Karpas-422 (cell line): ENCODE results near the gene WNT9B. TPM values are rescaled to one million over a fixed set of nuclear protein-coding genes. Genes with fewer than 3 reads are reported as not detected.

Experiments used
- DNase-seq: peaks from one replicate; pipeline ENCODE4 v3.0.0-alpha.2; 2015
- H2AFZ ChIP-seq: fragments of 200-600 bp; sonication (generic); 2 replicates; pipeline ENCODE4 v1.6.1; 2014; ENCODE audit warnings: antibody characterized with exemption, low read length, mixed read lengths
- H3K27ac ChIP-seq: fragments of 200-600 bp; sonication (generic); 2 replicates; pipeline ENCODE4 v1.5.1; 2014; ENCODE audit warnings: mild to moderate bottlenecking, low read length, moderate library complexity
- H3K27me3 ChIP-seq: fragments of 200-600 bp; sonication (generic); 2 replicates; pipeline ENCODE4 v1.6.1; 2014; ENCODE audit warnings: low read length, mixed read lengths
- H3K36me3 ChIP-seq: fragments of 200-600 bp; sonication (generic); 2 replicates; pipeline ENCODE4 v1.6.1; 2014; ENCODE audit warnings: low read length, mixed read lengths; ENCODE audit not compliant: insufficient read depth
- H3K4me1 ChIP-seq: fragments of 200-600 bp; sonication (generic); 2 replicates; pipeline ENCODE4 v1.6.1; 2014; ENCODE audit warnings: mild to moderate bottlenecking, low read length, mixed read lengths
- H3K4me2 ChIP-seq: fragments of 200-600 bp; sonication (generic); 2 replicates; pipeline ENCODE4 v1.6.1; 2014; ENCODE audit warnings: low read length, low read depth, mild to moderate bottlenecking; ENCODE audit not compliant: poor library complexity, severe bottlenecking
- H3K4me3 ChIP-seq: fragments of 200-600 bp; sonication (generic); 2 replicates; pipeline ENCODE4 v1.5.1; 2014; ENCODE audit warnings: mild to moderate bottlenecking, antibody characterized with exemption, low read length, mixed read lengths
- H3K79me2 ChIP-seq: fragments of 200-600 bp; sonication (generic); 2 replicates; pipeline ENCODE4 v1.6.1; 2014; ENCODE audit warnings: mild to moderate bottlenecking, low read length, mixed read lengths
- H3K9ac ChIP-seq: fragments of 200-600 bp; sonication (generic); 2 replicates; pipeline ENCODE4 v1.6.0; 2014; ENCODE audit warnings: low read length
- H3K9me2 ChIP-seq: fragments of 200-600 bp; sonication (generic), shearing (Covaris generic); replicated peaks from 2 replicates; pipeline ENCODE4 v1.6.0; 2014; ENCODE audit warnings: mild to moderate bottlenecking, low read length, moderate library complexity; ENCODE audit not compliant: insufficient read depth
- H3K9me3 ChIP-seq: fragments of 300-700, 200-600 bp; sonication (generic); 2 replicates; pipeline ENCODE4 v1.6.1; 2014; ENCODE audit warnings: low read length, mixed read lengths
- H4K20me1 ChIP-seq: fragments of 200-600 bp; sonication (generic); 2 replicates; pipeline ENCODE4 v1.6.1; 2014; ENCODE audit warnings: mild to moderate bottlenecking, antibody characterized with exemption, low read length, low read depth; ENCODE audit not compliant: insufficient read depth
- total RNA-seq: library from RNA; depleted of rRNA; stranded (reverse); fragments of >200 nt; shearing (Covaris generic); gene quantifications from 2 replicates; pipeline ENCODE4 v1.2.3, GENCODE V29; 2014; ENCODE audit warnings: low replicate concordance

The WNT9B gene
- total RNA-seq, 1 experiment from 2014 or later: not detected

DNA sequence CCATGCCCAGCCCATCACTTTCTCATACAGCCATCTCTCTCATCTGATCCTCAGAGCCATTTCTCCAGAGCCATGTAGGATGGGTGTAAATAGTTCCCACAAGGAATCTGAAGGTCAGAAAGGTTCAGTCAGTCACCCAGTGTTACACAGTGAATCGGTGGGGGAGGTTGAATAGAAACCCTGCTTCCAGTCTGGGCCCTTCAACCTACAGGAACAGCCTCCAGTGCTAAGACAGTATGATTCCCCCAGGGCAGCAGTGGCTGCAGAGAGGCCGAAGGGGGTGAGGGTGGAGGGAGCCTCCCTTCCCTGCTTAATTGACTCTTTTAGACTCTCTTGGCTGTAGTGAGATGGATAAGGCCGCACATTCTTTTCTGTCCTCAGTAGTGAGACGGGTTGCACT, 3.6 kb downstream of the WNT9B start:
- no peaks in the 10 kb centered on the region for H4K20me1 ChIP-seq
- no peaks in the 10 kb centered on the region for H3K27me3 ChIP-seq

DNA sequence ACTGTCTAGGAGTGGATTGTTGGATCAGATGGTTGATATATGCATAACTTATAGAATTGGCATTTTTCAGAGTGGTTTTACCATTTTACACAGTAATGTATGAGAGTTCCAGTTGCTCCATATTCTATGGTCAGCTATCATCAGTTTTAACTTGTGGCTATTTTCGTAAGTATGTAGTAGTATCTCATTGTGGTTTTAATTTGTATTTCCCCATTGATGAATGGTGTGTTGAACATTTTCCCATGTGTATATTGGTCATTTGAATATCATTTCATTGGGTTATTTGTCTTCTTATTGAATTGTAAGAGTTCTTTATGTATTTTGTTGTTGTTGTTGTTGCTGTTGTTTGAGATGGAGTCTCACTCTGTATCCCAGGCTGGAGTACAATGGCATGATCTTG, 6.2 kb downstream of the WNT9B start:
- H2AFZ ChIP-seq: no peak overlapping the region
- H3K9me3 ChIP-seq: no peaks in the 10 kb centered on the region
- no peaks in the 10 kb centered on the region for H3K4me1 ChIP-seq
- no peak overlapping the region for H3K27ac ChIP-seq
- H3K36me3 ChIP-seq: no peaks in the 10 kb centered on the region
- H3K4me3 ChIP-seq: no peak overlapping the region
- H4K20me1 ChIP-seq: no peaks in the 10 kb centered on the region
- no peak overlapping the region for H3K9ac ChIP-seq
- no peaks in the 10 kb centered on the region for H3K79me2 ChIP-seq
- H3K9me2 ChIP-seq: no peaks in the 10 kb centered on the region
- no peak overlapping the region for H3K4me2 ChIP-seq
- DNase-seq: no peak
- no peaks in the 10 kb centered on the region for H3K27me3 ChIP-seq

More for the DNA sequence above, 3.6 kb downstream of the WNT9B start:
- H3K9me2 ChIP-seq: no peaks in the 10 kb centered on the region
- DNase-seq: no peak
- no peaks in the 10 kb centered on the region for H3K79me2 ChIP-seq
- H3K27ac ChIP-seq: no peak overlapping the region
- H3K36me3 ChIP-seq: no peaks in the 10 kb centered on the region
- no peak overlapping the region for H2AFZ ChIP-seq
- no peak overlapping the region for H3K4me3 ChIP-seq
- no peak overlapping the region for H3K4me2 ChIP-seq
- no peak overlapping the region for H3K9ac ChIP-seq
- H3K9me3 ChIP-seq: no peaks in the 10 kb centered on the region
- no peaks in the 10 kb centered on the region for H3K4me1 ChIP-seq

DNA sequence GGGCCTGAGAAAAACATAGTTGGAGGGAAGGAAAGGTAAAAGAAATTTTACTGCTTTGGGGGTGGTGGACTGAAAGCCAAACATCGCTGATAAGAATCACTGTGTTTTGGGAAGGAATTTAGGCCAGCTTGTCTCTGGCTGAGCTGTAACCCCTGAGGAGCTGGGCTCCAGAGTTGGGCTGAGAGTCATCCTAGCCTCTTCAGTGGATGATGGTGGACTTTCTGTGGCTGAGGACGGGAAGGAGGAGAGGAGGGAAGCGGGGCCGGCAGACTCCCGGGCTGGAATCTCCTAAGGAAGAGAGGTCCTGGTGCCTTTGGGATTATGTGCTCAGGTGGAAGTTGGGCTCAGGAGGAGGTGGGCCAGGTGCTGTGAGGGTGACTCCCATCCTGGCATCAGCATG, 8.6 kb downstream of the WNT9B start:
- H3K79me2 ChIP-seq: no peaks in the 10 kb centered on the region
- H3K9ac ChIP-seq: no peak overlapping the region
- no peak overlapping the region for H2AFZ ChIP-seq
- H3K4me1 ChIP-seq: peaks cover 6% of the 10 kb centered on the region
- no peaks in the 10 kb centered on the region for H3K9me3 ChIP-seq
- DNase-seq: no peak
- no peak overlapping the region for H3K27ac ChIP-seq
- no peaks in the 10 kb centered on the region for H4K20me1 ChIP-seq
- no peaks in the 10 kb centered on the region for H3K9me2 ChIP-seq
- no peaks in the 10 kb centered on the region for H3K27me3 ChIP-seq
- no peak overlapping the region for H3K4me3 ChIP-seq
- H3K36me3 ChIP-seq: no peaks in the 10 kb centered on the region
- no peak overlapping the region for H3K4me2 ChIP-seq

DNA sequence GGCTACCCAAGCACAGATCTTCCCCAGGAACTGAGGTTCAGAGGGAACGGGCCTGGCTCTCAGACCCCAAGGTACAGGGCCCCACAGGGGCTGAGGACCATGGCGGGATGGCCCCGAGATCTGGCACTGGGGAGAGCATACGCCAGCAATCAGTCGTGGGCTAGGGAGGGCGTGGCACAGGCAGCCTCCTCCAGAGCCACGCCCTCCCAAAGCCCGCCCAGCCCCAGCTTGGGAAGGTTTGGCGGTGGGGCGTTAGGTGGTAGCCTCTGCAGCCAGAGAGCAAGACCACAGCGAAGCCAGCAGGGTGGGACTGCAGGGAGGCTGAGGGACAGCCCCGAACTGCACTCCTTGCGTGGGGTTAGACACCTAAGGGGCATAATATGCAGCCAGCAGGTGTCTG, 11.6 kb downstream of the WNT9B start:
- no peak overlapping the region for H3K4me2 ChIP-seq
- H3K9me2 ChIP-seq: no peaks in the 10 kb centered on the region
- H3K36me3 ChIP-seq: no peaks in the 10 kb centered on the region
- no peaks in the 10 kb centered on the region for H3K27me3 ChIP-seq
- no peaks in the 10 kb centered on the region for H3K9me3 ChIP-seq
- no peak overlapping the region for H3K9ac ChIP-seq
- no peak overlapping the region for H3K4me3 ChIP-seq
- no peak overlapping the region for H3K27ac ChIP-seq
- peaks cover 10% of the 10 kb centered on the region for H3K4me1 ChIP-seq
- DNase-seq: peak; percentile 44
- H3K79me2 ChIP-seq: no peaks in the 10 kb centered on the region
- H4K20me1 ChIP-seq: no peaks in the 10 kb centered on the region
- H2AFZ ChIP-seq: no peak overlapping the region

DNA sequence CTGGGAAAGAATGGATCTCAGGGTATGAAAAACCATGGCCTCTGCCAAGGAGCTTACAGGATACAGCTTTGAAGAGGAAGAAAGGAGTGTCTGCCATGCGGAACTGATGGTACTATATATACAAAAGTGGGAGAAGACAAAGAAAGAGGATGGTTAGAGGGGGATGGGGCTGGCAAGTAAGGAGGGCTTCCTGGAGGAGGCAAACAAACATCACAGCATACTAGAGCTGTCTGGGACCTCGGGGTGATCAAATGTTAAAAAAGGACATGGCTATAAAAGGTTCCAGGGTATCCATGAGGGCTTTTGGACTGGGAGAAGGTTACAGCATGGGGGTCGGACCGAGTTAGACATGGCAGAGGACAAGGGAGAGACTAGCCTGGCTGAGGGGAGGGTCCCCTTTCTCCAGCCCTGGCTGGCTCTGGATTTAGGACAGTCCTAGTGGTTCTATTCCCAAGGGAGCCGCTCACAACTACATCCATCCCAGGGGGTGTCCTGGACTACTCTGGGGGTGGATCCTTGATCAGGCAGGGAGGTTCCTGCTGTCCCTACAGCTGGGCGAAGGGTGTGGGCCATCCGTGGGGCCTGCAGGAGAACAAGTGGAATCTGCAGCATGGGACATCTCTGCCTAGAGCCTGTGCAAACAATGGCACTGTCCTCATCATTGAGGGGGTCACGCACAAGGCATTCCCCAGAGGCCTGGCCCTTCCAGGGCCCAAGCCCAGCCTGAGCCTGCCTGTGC, 12.2 kb downstream of the WNT9B start:
- H3K79me2 ChIP-seq: no peaks in the 10 kb centered on the region
- no peak overlapping the region for H2AFZ ChIP-seq
- H3K9me3 ChIP-seq: no peaks in the 10 kb centered on the region
- peaks cover 10% of the 10 kb centered on the region for H3K4me1 ChIP-seq
- H4K20me1 ChIP-seq: no peaks in the 10 kb centered on the region
- DNase-seq: no peak
- no peaks in the 10 kb centered on the region for H3K9me2 ChIP-seq
- H3K4me2 ChIP-seq: no peak overlapping the region
- no peaks in the 10 kb centered on the region for H3K27me3 ChIP-seq
- no peak overlapping the region for H3K4me3 ChIP-seq
- H3K27ac ChIP-seq: no peak overlapping the region
- H3K9ac ChIP-seq: no peak overlapping the region
- no peaks in the 10 kb centered on the region for H3K36me3 ChIP-seq

DNA sequence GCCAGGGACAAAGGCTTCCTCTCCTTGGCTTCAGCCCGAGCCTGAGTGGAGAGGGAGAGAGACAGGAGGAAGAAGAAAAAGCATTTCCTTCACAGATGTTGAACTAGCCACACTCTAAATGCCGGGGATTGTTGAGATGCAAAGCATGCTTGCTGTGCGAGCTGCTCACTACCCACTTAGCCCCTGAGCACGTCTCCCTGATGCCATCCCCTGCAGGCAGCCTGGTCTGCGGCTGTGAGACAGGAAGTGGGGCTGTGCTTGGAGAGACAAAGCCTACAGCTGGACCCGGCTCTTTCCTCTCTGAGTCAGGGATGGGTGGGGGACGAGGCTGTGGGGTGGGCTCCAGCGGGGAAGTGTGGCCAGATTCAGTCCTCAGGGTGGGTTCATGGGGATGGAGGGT, 13.7 kb downstream of the WNT9B start:
- H3K9me2 ChIP-seq: no peaks in the 10 kb centered on the region

DNA sequence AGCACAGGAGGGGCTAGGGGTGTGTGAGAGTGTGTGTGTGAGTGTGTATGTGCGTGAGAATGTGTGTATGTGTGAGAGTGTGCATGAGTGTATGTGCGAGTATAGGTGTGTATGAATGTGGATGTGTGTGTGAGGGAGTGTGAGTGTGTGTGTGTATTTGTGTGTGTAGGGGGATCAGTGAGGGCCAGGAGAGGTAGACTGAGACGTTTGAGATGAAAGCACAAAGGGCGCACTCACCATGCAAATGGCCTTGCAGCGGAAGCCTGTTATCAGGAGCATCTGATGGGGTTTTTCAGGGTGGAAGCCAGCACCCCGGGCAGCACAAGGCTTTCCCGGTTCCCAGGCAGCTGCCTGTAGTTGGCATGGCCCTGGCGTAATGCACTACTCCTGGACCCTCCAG, 14.9 kb downstream of the WNT9B start:
- Histone ChIP-seq H3K4me3 (no peak overlapping the region), H3K27ac (no peak overlapping the region), H3K9me3 (no peaks in the 10 kb centered on the region), H3K9me2 (no peaks in the 10 kb centered on the region), H3K9ac (no peak overlapping the region), H3K4me1 (peaks cover 10% of the 10 kb centered on the region), H3K79me2 (no peaks in the 10 kb centered on the region), H3K4me2 (no peak overlapping the region), H4K20me1 (no peaks in the 10 kb centered on the region), H3K27me3 (no peaks in the 10 kb centered on the region), H2AFZ (no peak overlapping the region), H3K36me3 (no peaks in the 10 kb centered on the region)
- DNase-seq: no peak

More for the DNA sequence above, 13.7 kb downstream of the WNT9B start:
- Histone ChIP-seq H3K4me3 (no peak overlapping the region), H3K9ac (0 out of 2 replicates have a peak overlapping the region, but pooled peaks have one; percentile 11), H3K4me2 (peak overlapping the region; percentile 3), H3K27ac (no peak overlapping the region), H3K9me3 (no peaks in the 10 kb centered on the region), H3K4me1 (peaks cover 10% of the 10 kb centered on the region), H3K79me2 (no peaks in the 10 kb centered on the region), H4K20me1 (no peaks in the 10 kb centered on the region), H2AFZ (no peak overlapping the region), H3K27me3 (no peaks in the 10 kb centered on the region), H3K36me3 (no peaks in the 10 kb centered on the region)
- peak; percentile 65 for DNase-seq

DNA sequence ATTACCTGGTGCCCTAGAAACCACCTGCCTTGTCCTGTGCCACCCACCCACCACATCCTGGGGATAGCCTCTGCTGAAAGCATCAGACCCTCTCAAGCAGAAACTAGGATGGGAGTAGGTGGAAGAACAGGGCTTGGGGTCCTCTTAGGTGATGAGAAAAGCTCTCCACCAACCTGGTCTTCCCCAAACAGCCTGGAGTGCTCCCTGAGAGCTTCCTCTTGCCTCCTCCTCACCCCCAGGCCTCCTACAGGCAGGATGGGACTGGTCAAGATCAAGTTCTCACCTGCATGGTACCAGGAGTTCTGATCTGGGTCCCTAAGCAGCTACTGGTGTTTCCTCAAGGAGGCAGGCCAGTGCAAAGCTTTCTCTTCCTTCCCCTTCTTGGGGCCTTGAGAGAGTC, 15.4 kb downstream of the WNT9B start:
- no peak overlapping the region for H3K4me2 ChIP-seq
- H2AFZ ChIP-seq: no peak overlapping the region
- H3K27me3 ChIP-seq: no peaks in the 10 kb centered on the region
- peaks cover 10% of the 10 kb centered on the region for H3K4me1 ChIP-seq
- no peak overlapping the region for H3K4me3 ChIP-seq
- H3K27ac ChIP-seq: no peak overlapping the region
- no peaks in the 10 kb centered on the region for H3K9me3 ChIP-seq
- no peaks in the 10 kb centered on the region for H3K36me3 ChIP-seq
- no peaks in the 10 kb centered on the region for H4K20me1 ChIP-seq
- H3K79me2 ChIP-seq: no peaks in the 10 kb centered on the region
- no peak for DNase-seq
- H3K9me2 ChIP-seq: no peaks in the 10 kb centered on the region
- H3K9ac ChIP-seq: no peak overlapping the region
